GM23248 (cell line): Measurements from ENCODE around the gene ZNF33B.

Experiments used
- EZH2 ChIP-seq: fragments of 200-600 bp; sonication (generic); IDR thresholded peaks from 2 replicates; pipeline ENCODE4 v1.6.1; 2018; ENCODE audit warnings: antibody characterized with exemption, mild to moderate bottlenecking; ENCODE audit not compliant: insufficient read depth, poor library complexity, severe bottlenecking
- EZH2phosphoT487 ChIP-seq: fragments of 200-600 bp; sonication (generic); IDR thresholded peaks from 2 replicates; pipeline ENCODE4 v1.6.1; 2018; ENCODE audit warnings: antibody characterized with exemption, moderate library complexity, mild to moderate bottlenecking, low read depth; ENCODE audit not compliant: insufficient read depth

DNA sequence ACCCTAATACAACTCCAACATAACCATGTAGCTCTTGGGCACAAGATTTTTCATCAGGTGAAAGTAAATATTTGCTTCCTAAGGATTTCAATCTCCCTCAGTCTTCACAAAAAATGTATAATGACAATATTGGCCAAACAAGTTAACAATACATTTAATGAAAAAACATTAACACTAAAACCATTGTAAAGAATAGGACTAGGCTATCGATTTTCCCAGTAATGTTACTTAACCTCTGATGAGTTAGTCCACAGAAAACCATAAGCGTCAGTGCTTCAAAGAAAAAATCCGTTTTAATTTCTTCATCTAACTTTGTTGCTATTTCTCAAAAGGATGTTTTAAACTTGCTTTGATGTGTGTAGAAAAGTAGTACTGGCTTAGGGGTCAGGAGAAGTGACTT is 1.2 kb downstream of the ZNF33B start:
- TF ChIP-seq EZH2 (no peak), EZH2phosphoT487 (no peak)
